Measurements from ENCODE around the gene USH1C. TPM values are rescaled to one million over a fixed set of nuclear protein-coding genes. Genes with fewer than 3 reads are reported as not detected.

The USH1C gene
- total RNA-seq, 1 experiment from 2014 or later: 1.0 TPM

- no peak overlapping the region for H4K8ac ChIP-seq (replicated peaks; ENCODE audit: insufficient read length, low read depth, low read length)
- no peak overlapping the region for H3K23ac ChIP-seq (ENCODE audit: insufficient read length, low read depth, low read length)
- no peak overlapping the region for H2BK15ac ChIP-seq (ENCODE audit: low read depth, low read length)
- no peak overlapping the region for H3K9ac ChIP-seq (ENCODE audit: extremely low read depth, insufficient read length, low read length)
- WGBS (ENCODE audit: extremely low coverage, insufficient read length, low lambda C conversion rate): no CpG with 5 or more reads among the region's 14 CpGs
- H3K27me3 ChIP-seq (ENCODE audit: insufficient read depth, low read length): no peaks in the 10 kb centered on the region
- Mint-ChIP-seq H3K4me3 (no peak overlapping the region), H3K4me1 (peaks cover 0 to 25% of the 10 kb centered on the region in 2 experiments; a peak in 2 of 4 replicates), H3K36me3 (ENCODE audit: insufficient read depth in 1 of 3, low read depth in 3 of 3) (no peaks in the 10 kb centered on the region), H3K27me3 (ENCODE audit: low read depth) (no peaks in the 10 kb centered on the region; the same call in 1 of the 2 replicates), H3K9me3 (no peaks in the 10 kb centered on the region), H3K27ac (no peak overlapping the region)
- no peak overlapping the region for H3K4ac ChIP-seq (ENCODE audit: low read depth, low read length)
- no peak overlapping the region for H3K14ac ChIP-seq (ENCODE audit: insufficient read depth, low read length)
- no peak overlapping the region for H4K5ac ChIP-seq (ENCODE audit: insufficient read length, low read depth, low read length)
- no peak overlapping the region for H2BK20ac ChIP-seq (ENCODE audit: low read depth, low read length, poor library complexity, severe bottlenecking)
- no peak overlapping the region for H2AFZ ChIP-seq (ENCODE audit: low read length)
- no peak overlapping the region for H2AK5ac ChIP-seq (ENCODE audit: insufficient read length, low read length)
- H2BK120ac ChIP-seq (ENCODE audit: low read depth, low read length, poor library complexity, severe bottlenecking): no peak overlapping the region
- H3K56ac ChIP-seq (ENCODE audit: insufficient read length, low read depth, low read length): no peak overlapping the region
- no peak overlapping the region for H3K4me2 ChIP-seq (ENCODE audit: insufficient read depth, insufficient read length, low read length)
- no peak overlapping the region for H3K18ac ChIP-seq (ENCODE audit: insufficient read length, low read depth, low read length)
- no peak for DNase-seq
- no peaks in the 10 kb centered on the region for H3K4me1 ChIP-seq (ENCODE audit: insufficient read depth, low read length)
- no peaks in the 10 kb centered on the region for H3K9me3 ChIP-seq (ENCODE audit: control insufficient read depth, low read depth, low read length)
- no peaks in the 10 kb centered on the region for H3K79me1 ChIP-seq (ENCODE audit: insufficient read depth, low read depth, low read length, poor library complexity, severe bottlenecking)
- H2BK12ac ChIP-seq (ENCODE audit: insufficient read length, low read depth, low read length): no peak overlapping the region
- no peaks in the 10 kb centered on the region for H3K79me2 ChIP-seq (ENCODE audit: insufficient read depth, low read length)
- H4K20me1 ChIP-seq (ENCODE audit: control insufficient read depth, insufficient read depth, insufficient read length): no peaks in the 10 kb centered on the region
- no peak for TF ChIP-seq CTCF (conservative IDR thresholded peaks at IDR 0.05)
- no peak overlapping the region for H3K27ac ChIP-seq (ENCODE audit: insufficient read length, low read depth, low read length)
- H3T11ph ChIP-seq (ENCODE audit: low read length): no peak overlapping the region
- no peak overlapping the region for H4K91ac ChIP-seq (ENCODE audit: insufficient read length, low read depth, low read length)
- H2BK5ac ChIP-seq (ENCODE audit: insufficient read length, low read length): no peak overlapping the region
- no peaks in the 10 kb centered on the region for H3K23me2 ChIP-seq (ENCODE audit: insufficient read length, low read depth, low read length, poor library complexity, severe bottlenecking)
Observed at GRCh38 chr11:17528906-17529843, 15.0 kb downstream of the USH1C start.
